ENCODE measurements around the gene TRIAP1.
A peak's percentile ranks its signal among the peaks of the same experiment; 100 is the strongest.
"Not testable (repeated sequence)": the region's sequence is repeated elsewhere in the genome, so short reads cannot be mapped to it uniquely, and the experiment has no call there.

TRIAP1 gene

DNA sequence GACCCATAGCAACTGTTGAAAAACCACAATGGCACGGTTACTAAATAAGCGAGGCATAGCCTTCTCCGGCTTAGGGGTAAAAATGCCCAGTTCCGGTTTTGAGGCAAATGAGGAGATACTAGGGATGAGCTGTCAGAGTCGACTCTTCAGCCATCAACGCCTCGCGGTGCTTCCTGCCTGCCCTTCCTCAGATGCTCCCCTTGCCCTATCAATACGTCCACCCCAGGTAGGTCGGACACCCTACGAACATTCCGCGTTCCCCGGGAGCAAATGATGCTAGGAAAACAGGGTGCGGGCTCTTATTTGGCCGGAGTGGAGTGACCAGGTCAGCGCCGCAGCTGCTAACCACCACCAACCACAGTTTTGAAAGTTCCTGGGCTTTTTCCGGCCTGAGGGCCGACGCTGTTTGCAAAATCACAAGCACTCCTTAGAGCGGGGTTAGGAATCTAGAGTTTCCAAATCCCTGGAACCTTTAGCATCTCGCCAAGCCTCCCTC is 22.2 kb upstream of the TRIAP1 start:
- DNase-seq, result no peak

DNA sequence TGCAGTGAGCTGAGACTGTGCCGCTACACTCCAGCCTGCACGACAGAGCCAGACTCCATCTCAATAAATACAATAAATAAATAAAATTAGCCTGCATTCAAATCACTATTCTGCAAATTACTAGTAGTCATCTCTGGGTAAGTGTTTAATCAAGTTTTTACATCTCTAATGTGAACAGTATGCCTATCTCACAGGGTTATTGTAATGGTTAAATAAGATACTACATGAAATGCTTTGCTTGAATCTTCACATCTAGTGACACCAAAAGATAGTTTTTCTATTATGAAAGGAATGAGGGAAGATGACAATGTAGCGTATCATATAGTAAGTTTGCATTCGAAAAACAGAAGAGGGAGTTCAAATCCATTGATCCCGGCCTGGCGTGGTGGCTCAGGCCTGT is 21.3 kb upstream of the TRIAP1 start:
- DNase-seq, result no peak

DNA sequence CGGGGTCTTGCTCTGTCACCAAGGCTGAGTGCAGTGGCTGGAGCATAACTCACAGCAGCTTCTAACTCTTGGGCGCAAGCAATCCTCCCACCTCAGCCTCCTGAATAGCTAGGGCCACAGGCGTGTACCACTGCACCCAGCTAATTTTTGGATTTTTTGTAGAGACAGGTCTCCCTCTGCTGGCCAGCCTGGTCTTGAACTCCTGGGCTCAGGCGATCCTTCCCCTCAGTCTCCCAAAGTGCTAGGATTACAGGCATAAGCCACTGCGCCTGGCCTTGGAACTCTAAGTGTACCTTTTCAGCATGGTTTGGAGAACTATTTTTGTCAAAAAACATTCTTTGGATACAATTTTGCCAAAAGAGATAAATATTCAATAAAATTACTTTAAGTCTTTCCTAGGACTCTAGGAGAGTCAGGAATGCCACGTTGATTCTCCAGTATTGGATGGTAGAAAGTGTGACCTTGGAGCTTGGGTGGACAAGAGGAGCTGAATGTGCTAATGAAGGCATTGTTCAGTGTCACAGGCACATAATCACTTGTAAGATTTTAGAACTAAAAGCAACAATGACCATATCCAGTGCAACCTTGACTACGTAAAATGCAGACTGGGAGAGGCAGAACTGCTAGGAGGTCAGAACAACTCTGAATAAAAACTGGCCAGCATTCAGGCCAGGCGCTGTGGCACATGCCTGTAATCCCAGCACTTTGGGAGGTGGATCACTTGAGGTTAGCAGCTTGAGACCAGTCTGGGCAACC is 20.6 kb upstream of the TRIAP1 start:
- DNase-seq, result peak; percentile 34

- DNase-seq, result no peak
Measured at GRCh38 chr12:120465756-120466155, 19.6 kb upstream of the TRIAP1 start.

DNA sequence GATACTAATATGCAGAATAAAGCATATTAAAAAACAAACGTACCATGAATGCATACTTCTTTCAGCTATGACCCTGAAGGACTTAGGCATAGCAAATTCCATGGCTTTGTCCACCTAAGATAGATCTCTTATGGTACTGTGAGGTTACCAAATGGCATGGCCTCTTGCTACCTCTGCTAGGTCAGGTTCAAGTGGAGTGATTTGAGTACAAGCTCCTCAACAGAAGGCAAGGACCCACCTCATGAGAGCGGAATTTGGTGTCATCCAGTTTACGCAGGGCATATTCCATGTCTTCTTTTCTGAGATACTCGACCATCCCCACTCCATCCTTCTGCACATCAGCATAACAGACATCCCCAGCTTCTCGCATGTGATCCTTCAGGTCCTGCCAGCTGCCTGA is 17.5 kb upstream of the TRIAP1 start:
- DNase-seq, result no peak

DNA sequence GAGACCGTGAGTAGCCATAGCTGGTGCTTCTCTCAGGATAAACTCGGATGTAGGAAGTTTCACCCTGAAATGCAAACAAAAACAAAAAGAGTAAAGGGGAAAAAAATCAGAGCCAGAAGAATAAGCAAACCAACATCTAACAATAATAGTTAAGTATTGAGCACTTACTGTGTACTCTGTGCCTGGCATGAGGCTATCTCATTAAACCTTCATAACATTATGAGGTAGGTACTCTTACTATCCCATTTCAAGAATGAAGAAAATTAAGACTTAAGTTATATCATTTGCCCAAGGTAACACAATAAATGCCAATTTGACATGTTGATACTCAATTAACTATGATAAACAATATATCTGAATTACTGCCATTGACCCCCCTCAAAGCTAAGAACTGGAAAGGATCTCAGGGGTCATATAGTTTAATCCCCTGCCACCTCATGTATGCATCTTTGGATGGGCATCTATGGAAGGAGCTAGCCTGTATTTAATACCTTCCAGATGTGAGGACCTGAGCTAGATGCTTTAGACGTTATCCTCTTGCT is 16.0 kb upstream of the TRIAP1 start:
- no peak for DNase-seq

GRCh38 chr12:120460157-120460556 is 14.0 kb upstream of the TRIAP1 start:
- DNase-seq, result no peak

GRCh38 chr12:120457133-120457532 is 10.9 kb upstream of the TRIAP1 start:
- no peak for DNase-seq

DNA sequence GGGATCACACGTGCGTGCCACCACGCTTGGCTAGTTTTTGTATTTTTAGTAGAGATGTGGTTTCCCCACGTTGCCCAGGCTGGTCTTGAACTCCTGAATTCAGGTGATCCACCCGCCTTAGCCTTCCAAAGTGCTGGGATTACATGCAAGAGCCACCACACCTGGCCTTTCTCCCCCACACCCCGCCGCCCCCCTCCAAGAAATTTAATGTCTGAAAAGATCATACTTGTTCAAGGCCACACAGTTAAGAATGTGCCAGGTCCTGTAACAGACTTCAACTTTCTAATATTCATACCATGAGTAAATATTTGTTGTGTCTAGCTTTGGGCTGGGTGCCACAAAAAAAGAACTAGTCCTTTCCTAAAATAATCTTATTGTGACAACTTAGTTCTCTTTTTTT is 9.1 kb upstream of the TRIAP1 start:
- no peak for DNase-seq

DNA sequence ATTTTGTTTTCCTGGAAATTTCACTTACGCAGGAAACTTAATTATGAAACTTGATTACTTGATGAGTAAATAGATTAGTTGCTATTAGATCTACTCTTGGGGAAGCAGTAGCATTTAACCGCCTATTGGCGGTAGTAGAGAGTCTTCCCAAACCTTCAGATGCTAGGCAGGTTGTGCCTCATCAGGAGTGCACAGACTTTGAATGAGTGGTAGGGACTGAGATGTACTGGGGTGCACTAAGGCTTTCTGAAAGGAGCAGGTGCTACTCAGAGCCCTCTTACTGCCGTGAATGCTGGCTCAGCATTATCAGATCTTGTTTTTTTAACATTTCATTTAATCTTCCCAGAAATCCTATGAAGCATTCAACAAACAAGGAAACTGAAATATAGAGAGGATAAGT is 7.8 kb upstream of the TRIAP1 start:
- DNase-seq, result no peak

GRCh38 chr12:120453060-120453750 is 7.0 kb upstream of the TRIAP1 start:
- DNase-seq, result no peak

GRCh38 chr12:120452524-120452923 is 6.3 kb upstream of the TRIAP1 start:
- not testable (repeated sequence) for DNase-seq

DNA sequence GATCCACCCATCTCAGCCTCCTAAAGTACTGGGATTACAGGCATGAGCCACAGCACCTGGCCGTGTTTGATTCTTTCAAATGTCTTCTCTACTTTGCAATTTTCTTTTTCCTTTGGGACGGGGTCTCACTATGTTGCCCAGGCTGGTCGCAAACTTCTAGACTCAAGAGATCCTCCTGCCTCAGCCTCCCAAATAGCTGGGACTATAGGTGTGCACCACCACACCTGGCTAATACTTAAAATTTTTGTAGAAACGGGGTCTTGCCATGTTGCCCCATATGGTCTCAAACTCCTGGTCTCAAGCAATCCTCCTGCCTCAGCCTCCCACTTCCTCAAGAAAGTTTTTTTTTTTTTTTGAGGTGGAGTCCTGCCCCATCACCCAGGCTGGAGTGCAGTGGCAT is 1.8 kb upstream of the TRIAP1 start:
- no peak for DNase-seq

- not testable (repeated sequence) for DNase-seq
Measured at GRCh38 chr12:120446844-120447178, 627 bp upstream of the TRIAP1 start.

- no peak for DNase-seq
Measured at GRCh38 chr12:120444676-120445075, 1.5 kb downstream of the TRIAP1 start.

GRCh38 chr12:120439646-120440247 is 6.4 kb downstream of the TRIAP1 start:
- peak; percentile 52 for DNase-seq

DNA sequence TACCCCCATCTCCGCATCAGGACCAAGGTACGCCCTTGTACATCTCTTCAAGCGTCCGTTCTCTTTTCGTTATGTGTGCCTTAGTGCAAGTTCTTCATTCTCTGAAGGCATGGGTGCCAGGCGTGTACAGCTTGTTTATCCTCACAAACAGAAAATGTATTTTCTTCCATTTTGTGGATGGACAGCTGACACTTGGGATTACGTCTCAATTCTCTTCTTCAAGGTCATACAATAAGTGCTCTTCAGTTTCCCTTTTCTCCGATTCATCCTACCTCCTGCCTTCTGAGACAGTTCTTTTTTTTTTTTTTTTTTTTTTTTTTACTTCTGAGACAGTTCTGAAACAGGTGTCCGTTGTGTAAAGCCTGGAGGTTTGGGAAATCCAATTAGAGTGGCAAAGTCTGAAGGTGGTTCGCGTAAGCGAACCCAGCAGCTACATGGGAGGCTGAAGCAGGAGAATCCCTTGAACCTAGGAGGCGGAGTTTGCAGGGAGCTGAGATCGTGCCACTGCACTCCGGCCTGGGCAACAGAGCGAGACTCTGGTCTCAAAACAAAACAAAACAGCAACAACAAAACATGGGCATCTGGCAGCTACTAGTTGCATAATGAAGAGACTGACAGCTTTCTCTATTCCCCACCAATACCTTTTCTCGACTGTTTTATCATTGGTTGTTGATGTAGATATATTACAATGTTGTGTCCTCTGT is 7.5 kb downstream of the TRIAP1 start:
- no peak for DNase-seq

DNA sequence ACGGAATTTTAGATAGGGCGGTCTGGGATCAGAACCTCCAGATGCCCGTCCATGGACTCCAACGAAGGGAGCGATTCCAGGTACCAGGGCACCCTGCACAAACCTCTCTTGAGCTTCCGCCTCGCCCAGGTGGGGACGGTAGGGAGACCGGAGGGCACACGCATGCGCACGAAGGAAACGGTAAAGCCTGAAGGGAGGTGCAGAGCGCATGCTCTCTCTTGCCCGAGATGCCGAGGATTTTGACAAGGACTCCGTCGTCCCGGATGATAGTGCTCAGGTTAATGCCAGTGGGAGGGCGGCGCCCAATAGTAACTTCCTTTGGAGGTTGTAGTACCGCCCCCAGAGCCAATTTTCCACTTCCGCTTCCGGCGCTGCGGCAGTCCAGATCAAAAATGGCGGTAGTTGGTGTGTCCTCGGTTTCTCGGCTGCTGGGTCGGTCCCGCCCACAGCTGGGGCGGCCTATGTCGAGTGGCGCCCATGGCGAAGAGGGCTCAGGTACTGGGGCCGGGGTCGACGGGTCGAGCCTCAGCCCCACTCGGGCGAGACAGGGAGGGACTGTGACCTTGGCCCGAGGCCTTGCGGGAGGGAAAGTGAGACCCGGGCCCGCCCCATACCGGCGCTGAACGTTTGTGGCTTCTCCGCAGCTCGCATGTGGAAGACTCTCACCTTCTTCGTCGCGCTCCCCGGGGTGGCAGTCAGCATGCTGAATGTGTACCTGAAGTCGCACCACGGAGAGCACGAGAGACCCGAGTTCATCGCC is 8.3 kb downstream of the TRIAP1 start, which contains the start of gene COX6A1:
TSS of gene COX6A1 (plus strand) at position 379 of the 760 bp plus-strand sequence. CDS start at position 393, 14 bp downstream.
- peak; percentile 98 for DNase-seq

GRCh38 chr12:120432772-120433525 is 13.2 kb downstream of the TRIAP1 start:
- no peak for DNase-seq

GRCh38 chr12:120429368-120429767 is 16.8 kb downstream of the TRIAP1 start:
- no peak for DNase-seq

DNA sequence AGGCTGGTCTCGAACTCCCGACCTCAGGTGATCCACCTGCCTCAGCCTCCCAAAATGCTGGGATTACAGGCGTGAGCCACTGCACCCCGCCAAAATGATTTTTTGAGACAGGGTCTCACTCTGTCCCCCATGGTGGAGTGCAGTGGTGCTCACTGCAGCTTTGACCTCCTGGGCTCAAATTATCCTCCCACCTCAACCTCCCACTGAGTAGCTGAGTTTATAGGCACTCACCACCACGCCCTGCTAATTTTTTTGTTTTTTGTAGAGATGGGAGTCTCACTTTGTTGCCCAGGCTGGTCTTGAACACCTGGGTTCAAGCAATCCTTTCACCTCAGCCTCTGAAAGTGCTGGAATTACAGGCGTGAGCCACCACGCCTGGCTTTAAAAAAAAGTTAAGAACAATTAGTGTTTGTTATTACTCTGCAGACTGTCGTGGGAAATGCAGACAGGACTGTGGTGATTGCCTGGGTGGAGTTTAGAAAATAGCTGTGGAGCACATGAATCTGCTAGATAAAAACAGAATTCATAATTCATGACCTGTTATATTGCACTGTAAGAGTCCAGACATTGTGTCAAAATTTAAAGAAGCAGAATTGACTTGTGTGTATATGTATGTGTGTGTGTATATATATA is 17.5 kb downstream of the TRIAP1 start:
- DNase-seq, result no peak
